B cell (primary cell): ENCODE measurements around the gene SEC61A1. TPM values are rescaled to one million over a fixed set of nuclear protein-coding genes. Genes with fewer than 3 reads are reported as not detected.

Experiments used
- ATAC-seq: fragments of 200-7000 bp; cut with Tn5 transposase; one replicate; pipeline ENCODE4 v1.10.0; 2021; ENCODE audit warnings: low read depth, mild to moderate bottlenecking, moderate number of reproducible peaks, moderate library complexity
- CTCF ChIA-PET: fragments of 350-600 bp; sonication (Branson Sonifier 250); formaldehyde crosslinking; loops from one replicate; lab custom pipeline; 2021; ENCODE audit warnings: antibody characterized with exemption, inconsistent platforms; lab: Charles Lee
- POLR2A ChIA-PET: fragments of 350-600 bp; sonication (Branson Sonifier 250); formaldehyde crosslinking; loops from one replicate; lab custom pipeline; 2021; ENCODE audit warnings: antibody characterized with exemption; lab: Charles Lee
- DNase-seq: peaks from one replicate; pipeline ENCODE4 v3.0.0; 2013
- H2AFZ ChIP-seq: 2 replicates; pipeline ENCODE4 v1.6.1; 2012; ENCODE audit warnings: mild to moderate bottlenecking, low read depth, low read length; ENCODE audit not compliant: insufficient read depth, poor library complexity, severe bottlenecking
- H3K27ac ChIP-seq, 2 donors: 1 replicate in 1 of 2; 2 replicates in 1 of 2; pipeline ENCODE4 v1.5.1; 2012 to 2013; ENCODE audit warnings: low read length in 2 of 2, mild to moderate bottlenecking in 2 of 2, moderate library complexity in 1 of 2
- H3K27me3 ChIP-seq, 4 experiments: fragments of 200-600 bp in 1 of 4; sonication (generic) in 1 of 4; replicated peaks in 1 of 4; 1 replicate in 2 of 4; 2 replicates in 2 of 4; pipeline versions ENCODE4 v1.6.1 to v1.7.0; 2013 to 2016; ENCODE audit warnings: low read length in 3 of 4, mild to moderate bottlenecking in 2 of 4, mixed read lengths in 1 of 4, moderate library complexity in 1 of 4; ENCODE audit not compliant: insufficient read depth in 4 of 4, control insufficient read depth in 3 of 4; ENCODE audit errors: control extremely low read depth in 1 of 4
- H3K36me3 ChIP-seq, 2 experiments: replicated peaks in 1 of 2; 1 replicate in 1 of 2; 2 replicates in 1 of 2; pipeline versions ENCODE4 v1.6.1 to v1.7.1; 2013; ENCODE audit warnings: low read length in 1 of 2; ENCODE audit not compliant: insufficient read depth in 2 of 2, control insufficient read depth in 1 of 2; ENCODE audit errors: control extremely low read depth in 1 of 2, extremely low read depth in 1 of 2
- H3K4me1 ChIP-seq, 2 donors: fragments of 200-600 bp in 1 of 2; sonication (generic) in 1 of 2; 1 replicate in 1 of 2; 2 replicates in 1 of 2; pipeline versions ENCODE4 v1.5.1 to v1.6.1; 2013 to 2017; ENCODE audit warnings: low read length in 2 of 2; ENCODE audit not compliant: control insufficient read depth in 2 of 2, insufficient read depth in 2 of 2
- H3K4me2 ChIP-seq: replicated peaks from 2 replicates; pipeline ENCODE3; 2012; ENCODE audit warnings: mild to moderate bottlenecking, low read depth, low read length; ENCODE audit not compliant: poor library complexity, severe bottlenecking
- H3K4me3 ChIP-seq, 5 experiments: fragments of 200-600 bp in 1 of 5; sonication (generic) in 1 of 5; 1 replicate in 3 of 5; 2 replicates in 2 of 5; pipeline versions ENCODE4 v1.5.1 to v1.7.0; 2011 to 2016; ENCODE audit warnings: low read length in 4 of 5, mild to moderate bottlenecking in 4 of 5, low read depth in 2 of 5, control low read depth in 1 of 5, moderate library complexity in 1 of 5; ENCODE audit not compliant: insufficient read depth in 1 of 5; ENCODE audit errors: control extremely low read depth in 1 of 5, extremely low read depth in 1 of 5
- H3K79me2 ChIP-seq: fragments of 200-600 bp; sonication (generic); one replicate; pipeline ENCODE4 v1.6.0; 2016; ENCODE audit warnings: low read length; ENCODE audit not compliant: control insufficient read depth, insufficient read depth
- H3K9ac ChIP-seq: fragments of 200-600 bp; sonication (generic); 2 replicates; pipeline ENCODE4 v1.6.1; 2017; ENCODE audit warnings: mild to moderate bottlenecking, low read length, moderate library complexity
- H3K9me3 ChIP-seq, 3 donors: one replicate each; pipeline versions ENCODE4 v1.6.1 to v1.7.1; 2013; ENCODE audit warnings: low read length in 2 of 3; ENCODE audit not compliant: control insufficient read depth in 2 of 3, insufficient read depth in 1 of 3; ENCODE audit errors: control extremely low read depth in 1 of 3
- H4K20me1 ChIP-seq: 2 replicates; pipeline ENCODE4 v1.6.0; 2012; ENCODE audit warnings: mild to moderate bottlenecking, low read length; ENCODE audit not compliant: insufficient read depth, control insufficient read depth, poor library complexity, severe bottlenecking
- H3K27ac Mint-ChIP-seq: one replicate; pipeline ENCODE4 v1.8.0; 2021; ENCODE audit warnings: mixed read lengths
- H3K27me3 Mint-ChIP-seq: one replicate; pipeline ENCODE4 v1.8.0; 2021; ENCODE audit warnings: mixed read lengths
- H3K4me1 Mint-ChIP-seq: one replicate; pipeline ENCODE4 v1.8.0; 2021; ENCODE audit warnings: mixed read lengths
- H3K4me3 Mint-ChIP-seq: one replicate; pipeline ENCODE4 v1.8.0; 2021; ENCODE audit warnings: mixed read lengths
- H3K9me3 Mint-ChIP-seq: one replicate; pipeline ENCODE4 v1.8.0; 2022; ENCODE audit warnings: mixed read lengths; ENCODE audit not compliant: insufficient read depth
- CTCF ChIP-seq: fragments of 200-600 bp; IDR thresholded peaks from one replicate; pipeline ENCODE4 v1.8.0; 2022; ENCODE audit warnings: antibody characterized with exemption, mild to moderate bottlenecking
- EZH2 ChIP-seq: IDR thresholded peaks from 2 replicates; pipeline ENCODE4 v1.6.1; 2012; ENCODE audit warnings: borderline replicate concordance, low read depth, mild to moderate bottlenecking, moderate library complexity, low read length; ENCODE audit not compliant: insufficient read depth, poor library complexity, severe bottlenecking
- WGBS: methylation state at CpG from one replicate; pipeline ENCODE4 v1.1.5; 2013; ENCODE audit warnings: missing lambda C conversion rate; ENCODE audit not compliant: insufficient coverage; 5-methylcytosine and 5-hydroxymethylcytosine counted together
- intact Hi-C: fragments of 100-400 bp; cut with micrococcal nuclease; formaldehyde crosslinking; loops from one replicate; pipeline ENCODE4 v1.10.0; 2022
- polyA plus RNA-seq: library from polyadenylated mRNA; depleted of rRNA; stranded (reverse); fragments of >200 nt; gene quantifications from 2 replicates; pipeline ENCODE4 v1.2.3, GENCODE V29; 2012
- total RNA-seq, 2 donors: library from RNA; stranded (reverse); fragments of 120-200 nt in 1 of 2; gene quantifications; 1 replicate in 1 of 2; 2 replicates in 1 of 2; pipeline versions ENCODE4 v1.2.3 to v1.2.4, GENCODE V29; 2013 to 2022

Gene SEC61A1
- total and polyA plus RNA-seq, 2 donors (not counting 1 experiment from before 2014, with no cell fraction given): 48.4 to 79.4 TPM

- H3K9me3 ChIP-seq: peaks cover 0 to 3% (median 0%) of the 10 kb centered on the region in 3 donors
- no peak overlapping the region for H3K4me2 ChIP-seq
- Mint-ChIP-seq H3K27ac (no peak overlapping the region), H3K27me3 (no peaks in the 10 kb centered on the region), H3K4me3 (no peak overlapping the region), H3K9me3 (no peaks in the 10 kb centered on the region), H3K4me1 (peaks cover 17% of the 10 kb centered on the region)
- H3K4me1 ChIP-seq: peaks cover 17 to 26% of the 10 kb centered on the region in 2 donors
- ATAC-seq: no peak
- intact Hi-C loops: no loop called here
- H3K79me2 ChIP-seq: no peaks in the 10 kb centered on the region
- H2AFZ ChIP-seq: no peak overlapping the region
- H3K27ac ChIP-seq: no peak overlapping the region
- H3K36me3 ChIP-seq: peaks cover 0 to 34% of the 10 kb centered on the region in 2 experiments
- TF ChIP-seq CTCF (no peak), EZH2 (no peak)
- 100% methylated on average over 1 of the region's 2 CpGs for WGBS
- peaks cover 0 to 8% (median 1%) of the 10 kb centered on the region in 4 experiments for H3K27me3 ChIP-seq
- peaks cover 8% of the 10 kb centered on the region for H4K20me1 ChIP-seq
- ChIA-PET CTCF (interaction anchor here (0.7 to 1.8 kb wide), 7 partner anchors 10 to 535 kb away, joined by 3 to 10 read pairs (median 3); no protein-coding TSS in a partner anchor), POLR2A (interaction anchor here (0.7 kb wide), 1 partner anchor 1160 kb away, joined by 3 read pairs; no protein-coding TSS in a partner anchor)
- no peak for DNase-seq
- H3K9ac ChIP-seq: no peak overlapping the region
- no peak overlapping the region for H3K4me3 ChIP-seq
Observed at GRCh38 chr3:128073807-128074206, 21.6 kb downstream of the SEC61A1 start.

GRCh38 chr3:128074851-128075521 is 22.7 kb downstream of the SEC61A1 start:
- Histone ChIP-seq H3K79me2 (no peaks in the 10 kb centered on the region), H2AFZ (peak overlapping the region; percentile 69), H4K20me1 (peaks cover 7% of the 10 kb centered on the region), H3K4me2 (peak overlapping the region; percentile 97), H3K4me1 (peaks cover 17 to 26% of the 10 kb centered on the region in 2 donors), H3K27me3 (peaks cover 0 to 8% (median 1%) of the 10 kb centered on the region in 4 experiments), H3K27ac (no peak overlapping the region), H3K9ac (peak overlapping the region; percentile 72), H3K9me3 (peaks cover 0 to 3% (median 0%) of the 10 kb centered on the region in 3 donors), H3K4me3 (peak overlapping the region in 3 of 5 experiments; percentile 18 to 65 (median 63)), H3K36me3 (peaks cover 0 to 30% of the 10 kb centered on the region in 2 experiments)
- peak overlapping the region; percentile 85 for H3K4me3 Mint-ChIP-seq
- WGBS: 39% methylated on average over 4 of the region's 7 CpGs
- ChIA-PET CTCF (interaction anchor here (0.6 to 1.8 kb wide), 16 partner anchors 12 to 545 kb away, joined by 3 to 12 read pairs (median 4); partner anchors contain the start of gene SEC61A1), POLR2A (no interaction called here)
- peak; percentile 2 for ATAC-seq
- DNase-seq: no peak
- no peaks in the 10 kb centered on the region for H3K27me3 Mint-ChIP-seq
- intact Hi-C loops: loop anchor here (1.0 kb wide), 4 partner anchors 23 to 542 kb away; partner anchors contain the start of genes RUVBL1 and SEC61A1
- H3K4me1 Mint-ChIP-seq: peaks cover 17% of the 10 kb centered on the region
- peak overlapping the region; percentile 10 for H3K27ac Mint-ChIP-seq
- H3K9me3 Mint-ChIP-seq: no peaks in the 10 kb centered on the region
- TF ChIP-seq CTCF (no peak), EZH2 (no peak)
